ENCODE results near the gene APBA3. TPM values are rescaled to one million over a fixed set of nuclear protein-coding genes. Genes with fewer than 3 reads are reported as not detected.
"Not testable (repeated sequence)": the region's sequence is repeated elsewhere in the genome, so short reads cannot be mapped to it uniquely, and the experiment has no call there.

Gene APBA3
- total and polyA plus RNA-seq, 2 donors, result 10.4 to 21.7 TPM

DNA sequence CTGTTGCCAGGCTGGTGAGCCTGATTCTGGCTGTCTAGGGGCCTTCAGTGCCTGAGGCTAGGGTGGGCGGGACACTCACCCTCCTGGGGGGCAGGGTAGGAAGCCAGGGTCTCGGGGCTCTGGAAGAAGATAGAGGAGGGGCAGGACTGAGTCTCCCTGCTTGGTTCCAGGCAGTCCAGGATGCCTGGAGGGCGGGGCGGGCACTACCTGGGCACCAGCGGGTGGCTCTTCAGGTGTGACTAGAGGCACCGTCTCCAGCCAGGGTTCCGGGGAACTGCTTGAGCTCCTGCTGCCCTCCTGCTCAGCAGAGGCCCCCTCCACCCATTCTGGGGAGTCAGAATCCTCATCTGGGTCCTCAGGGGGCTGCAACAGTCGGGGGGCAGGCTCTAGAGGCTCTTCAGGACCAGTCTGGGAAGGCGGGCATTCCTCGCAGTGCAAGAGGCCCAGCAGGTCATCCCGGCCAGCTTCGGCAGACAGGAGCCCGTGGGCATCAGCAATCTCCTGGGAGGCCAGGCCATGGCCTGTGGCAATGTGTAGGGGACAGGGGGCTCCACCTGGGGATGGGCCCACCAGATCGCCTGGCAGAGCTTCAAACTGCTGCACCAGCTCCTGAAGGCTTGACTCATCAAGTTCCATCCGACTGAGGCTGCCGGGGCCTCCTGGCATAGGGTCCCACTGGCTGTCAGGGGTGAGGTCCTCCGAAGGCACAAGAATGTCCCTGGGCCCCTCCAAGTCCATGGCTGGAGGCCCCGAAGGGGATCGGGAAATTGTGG is 1.8 kb downstream of the APBA3 start:
- 84% methylated on average over 19 of the region's 19 CpGs for WGBS
- Histone ChIP-seq H3K36me3 (ENCODE audit: insufficient read depth) (no peaks in the 10 kb centered on the region), H3K4me1 (ENCODE audit: insufficient read depth) (no peaks in the 10 kb centered on the region), H3K27ac (ENCODE audit: low read depth) (no peak overlapping the region), H3K4me3 (ENCODE audit: low read depth, low read length) (no peak overlapping the region)
- DNase-seq (ENCODE audit: extremely low spot score), result no peak

DNA sequence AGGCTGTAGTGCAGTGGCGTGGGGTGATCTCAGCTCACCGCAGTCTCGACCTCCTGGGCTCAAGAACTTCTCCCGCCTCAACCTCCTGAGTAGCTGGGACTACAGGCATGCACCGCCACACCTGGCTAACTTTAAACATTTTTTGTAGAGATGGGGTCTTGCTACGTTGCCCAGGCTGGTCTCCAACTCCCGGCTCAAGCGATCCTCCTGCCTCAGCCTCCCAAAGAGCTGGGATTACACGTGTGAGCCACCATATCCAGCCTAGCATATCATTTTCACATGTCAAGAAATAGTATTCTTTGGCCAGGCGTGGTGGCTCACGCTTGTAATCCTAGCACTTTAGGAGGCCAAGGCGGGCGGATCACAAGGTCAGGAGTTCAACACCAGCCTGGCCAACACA is 3.2 kb downstream of the APBA3 start:
- H3K4me1 ChIP-seq (ENCODE audit: insufficient read depth); H3K27ac ChIP-seq (ENCODE audit: low read depth); DNase-seq (ENCODE audit: extremely low spot score); H3K4me3 ChIP-seq (ENCODE audit: low read depth, low read length); H3K36me3 ChIP-seq (ENCODE audit: insufficient read depth): not testable (repeated sequence)
- WGBS, result 98% methylated on average over 13 of the region's 13 CpGs

DNA sequence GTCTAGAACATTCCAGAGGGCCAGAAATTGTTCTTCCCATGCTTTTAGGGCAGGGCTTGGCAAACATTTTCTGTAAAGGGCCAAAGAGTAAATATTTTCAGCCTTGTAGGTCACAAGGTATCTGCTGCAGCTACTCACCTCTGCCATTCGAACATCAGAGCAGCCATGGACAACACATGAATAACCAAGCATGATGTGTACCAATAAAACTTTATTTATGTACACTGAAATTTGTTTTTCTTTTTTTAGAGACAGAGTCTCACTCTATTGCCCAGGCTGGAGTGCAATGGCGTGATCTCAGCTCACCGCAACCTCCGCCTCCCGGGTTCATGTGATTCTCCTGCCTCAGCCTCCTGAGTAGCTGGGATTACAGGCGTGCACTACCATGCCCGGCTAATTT is 3.8 kb downstream of the APBA3 start:
- H3K27ac ChIP-seq (ENCODE audit: low read depth); DNase-seq (ENCODE audit: extremely low spot score); H3K36me3 ChIP-seq (ENCODE audit: insufficient read depth); H3K4me1 ChIP-seq (ENCODE audit: insufficient read depth); H3K4me3 ChIP-seq (ENCODE audit: low read depth, low read length): not testable (repeated sequence)
- 95% methylated on average over 7 of the region's 7 CpGs for WGBS

DNA sequence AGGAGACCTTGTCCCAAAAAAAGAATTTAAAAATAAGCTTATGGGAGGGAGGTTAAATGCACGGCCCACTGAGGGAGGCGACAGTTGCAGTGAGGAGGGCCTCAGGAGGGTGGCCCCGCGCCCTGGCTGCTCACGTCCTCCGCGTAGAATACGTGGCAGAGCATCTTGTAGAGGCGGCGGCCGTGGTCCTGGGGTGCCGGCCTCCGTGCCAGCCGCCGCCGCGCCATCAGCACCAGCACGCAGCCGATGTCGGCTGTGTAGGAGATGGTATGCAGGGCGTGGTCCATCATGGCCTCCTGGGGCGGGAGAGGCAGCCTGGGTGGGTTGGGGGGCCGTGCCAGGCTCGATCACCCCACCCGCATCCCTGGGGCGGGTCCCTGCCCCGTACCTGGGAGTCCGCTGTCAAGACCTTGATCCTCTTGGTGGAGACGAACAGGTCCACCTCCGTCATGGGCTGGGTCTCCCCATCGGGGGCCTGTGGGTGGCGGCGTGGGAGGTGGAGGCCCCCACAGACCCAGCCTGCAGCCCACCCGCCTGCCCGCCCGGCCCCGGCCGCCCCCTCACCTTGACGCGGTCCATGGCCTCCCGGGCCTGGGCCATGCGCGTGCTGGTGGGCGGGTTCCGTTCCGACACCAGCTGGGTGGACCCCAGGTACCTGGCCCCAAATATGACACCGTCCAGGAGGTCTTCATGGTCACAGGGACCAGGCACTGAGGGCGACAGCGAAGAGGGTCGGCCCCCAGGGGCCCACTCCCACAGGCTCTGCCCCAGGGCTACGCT is 7.7 kb downstream of the APBA3 start:
- no peak overlapping the region for H3K4me3 ChIP-seq (ENCODE audit: low read depth, low read length)
- no peak for DNase-seq (ENCODE audit: extremely low spot score)
- 96% methylated on average over 51 of the region's 51 CpGs for WGBS
- H3K4me1 ChIP-seq (ENCODE audit: insufficient read depth), result no peaks in the 10 kb centered on the region
- H3K27ac ChIP-seq (ENCODE audit: low read depth), result no peak overlapping the region
- no peaks in the 10 kb centered on the region for H3K36me3 ChIP-seq (ENCODE audit: insufficient read depth)

DNA sequence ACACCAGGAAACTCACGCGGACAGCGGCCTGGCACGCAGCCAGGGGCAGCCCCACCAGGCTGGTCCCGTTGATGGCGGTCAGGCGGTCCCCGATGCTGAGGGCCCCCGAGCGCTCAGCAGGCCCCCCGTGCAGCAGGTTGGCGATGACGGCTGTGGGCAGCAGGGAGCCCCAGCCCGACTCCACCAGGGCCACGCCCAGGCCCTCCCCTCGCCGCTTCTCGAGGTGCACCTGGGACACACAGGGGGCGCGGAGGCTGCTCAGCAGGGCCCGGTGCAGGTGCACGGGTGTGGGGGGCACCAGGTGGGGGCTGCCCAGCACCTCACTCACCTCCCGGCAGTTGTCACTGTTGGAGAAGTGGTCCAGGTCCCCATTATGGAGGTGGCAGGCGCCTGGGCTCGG is 9.0 kb downstream of the APBA3 start:
- no peak for DNase-seq (ENCODE audit: extremely low spot score)
- Histone ChIP-seq H3K36me3 (ENCODE audit: insufficient read depth) (no peaks in the 10 kb centered on the region), H3K4me1 (ENCODE audit: insufficient read depth) (no peaks in the 10 kb centered on the region), H3K4me3 (ENCODE audit: low read depth, low read length) (no peak overlapping the region), H3K27ac (ENCODE audit: low read depth) (no peak overlapping the region)
- 88% methylated on average over 25 of the region's 25 CpGs for WGBS

DNA sequence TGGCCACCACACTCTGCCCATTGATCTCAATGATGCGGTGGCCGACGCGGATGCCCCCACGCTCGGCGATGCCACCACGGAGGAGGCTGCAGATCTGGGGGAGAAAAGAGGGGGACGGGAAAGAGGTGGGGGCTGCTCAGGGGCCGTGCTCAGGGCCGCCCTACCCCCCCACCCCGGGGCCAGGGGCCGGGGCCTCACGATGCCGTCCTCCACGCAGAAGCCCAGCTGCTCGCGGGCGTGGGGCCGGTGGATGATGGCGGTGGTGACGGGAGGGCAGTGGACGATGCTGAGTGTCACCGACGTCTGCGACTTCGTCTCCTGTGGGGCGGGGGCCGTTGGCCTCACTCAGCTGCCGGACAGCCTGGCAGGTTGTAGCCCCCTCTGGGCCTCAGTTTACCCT is 10.3 kb downstream of the APBA3 start:
- no peak for DNase-seq (ENCODE audit: extremely low spot score)
- no peak overlapping the region for H3K27ac ChIP-seq (ENCODE audit: low read depth)
- no peak overlapping the region for H3K4me3 ChIP-seq (ENCODE audit: low read depth, low read length)
- WGBS, result 92% methylated on average over 30 of the region's 30 CpGs
- H3K4me1 ChIP-seq (ENCODE audit: insufficient read depth), result no peaks in the 10 kb centered on the region
- no peaks in the 10 kb centered on the region for H3K36me3 ChIP-seq (ENCODE audit: insufficient read depth)

DNA sequence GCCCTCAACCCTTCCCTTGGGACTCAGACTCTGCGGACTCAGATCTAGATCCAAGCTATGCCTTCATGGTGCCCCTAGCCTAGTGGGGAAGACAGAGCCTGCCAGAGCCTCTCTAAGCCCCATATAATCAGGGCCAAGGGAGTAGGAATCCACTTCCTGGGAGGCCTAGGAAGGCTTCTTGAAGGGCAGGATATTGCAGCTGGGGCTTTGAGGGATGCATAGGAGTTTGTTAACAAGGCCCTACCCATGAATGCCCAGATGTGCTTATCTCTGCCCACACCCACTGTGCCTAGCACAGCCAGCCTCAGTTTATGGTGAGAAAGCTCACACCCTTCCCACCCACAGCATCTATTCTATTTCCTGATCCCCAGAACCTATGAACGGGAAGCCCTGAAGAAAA is 11.3 kb downstream of the APBA3 start:
- Histone ChIP-seq H3K36me3 (ENCODE audit: insufficient read depth) (no peaks in the 10 kb centered on the region), H3K4me3 (ENCODE audit: low read depth, low read length) (no peak overlapping the region), H3K4me1 (ENCODE audit: insufficient read depth) (no peaks in the 10 kb centered on the region), H3K27ac (ENCODE audit: low read depth) (no peak overlapping the region)
- WGBS, result 98% methylated on average over 2 of the region's 2 CpGs
- no peak for DNase-seq (ENCODE audit: extremely low spot score)

DNA sequence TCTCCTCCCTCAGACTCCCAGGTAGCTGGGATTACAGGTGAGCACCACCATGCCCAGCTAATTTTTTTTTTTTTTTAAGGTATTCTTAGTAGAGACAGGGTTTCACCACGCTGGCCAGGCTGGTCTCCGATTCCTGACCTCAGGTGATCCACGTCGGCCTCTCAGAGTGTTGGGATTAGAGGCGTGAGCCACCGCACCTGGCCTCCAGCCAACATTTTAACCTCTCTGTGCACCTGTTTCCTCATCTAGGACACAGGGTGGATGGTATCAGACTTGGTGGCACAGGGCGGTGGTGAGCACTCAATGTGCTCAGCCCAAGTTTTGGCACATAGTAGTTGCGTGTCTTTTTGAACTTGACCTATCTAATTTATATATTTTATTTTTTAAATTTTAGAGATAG is 12.5 kb downstream of the APBA3 start:
- DNase-seq (ENCODE audit: extremely low spot score), result no peak
- Histone ChIP-seq H3K4me3 (ENCODE audit: low read depth, low read length) (no peak overlapping the region), H3K4me1 (ENCODE audit: insufficient read depth) (no peaks in the 10 kb centered on the region), H3K36me3 (ENCODE audit: insufficient read depth) (no peaks in the 10 kb centered on the region), H3K27ac (ENCODE audit: low read depth) (no peak overlapping the region)
- 78% methylated on average over 8 of the region's 8 CpGs for WGBS

DNA sequence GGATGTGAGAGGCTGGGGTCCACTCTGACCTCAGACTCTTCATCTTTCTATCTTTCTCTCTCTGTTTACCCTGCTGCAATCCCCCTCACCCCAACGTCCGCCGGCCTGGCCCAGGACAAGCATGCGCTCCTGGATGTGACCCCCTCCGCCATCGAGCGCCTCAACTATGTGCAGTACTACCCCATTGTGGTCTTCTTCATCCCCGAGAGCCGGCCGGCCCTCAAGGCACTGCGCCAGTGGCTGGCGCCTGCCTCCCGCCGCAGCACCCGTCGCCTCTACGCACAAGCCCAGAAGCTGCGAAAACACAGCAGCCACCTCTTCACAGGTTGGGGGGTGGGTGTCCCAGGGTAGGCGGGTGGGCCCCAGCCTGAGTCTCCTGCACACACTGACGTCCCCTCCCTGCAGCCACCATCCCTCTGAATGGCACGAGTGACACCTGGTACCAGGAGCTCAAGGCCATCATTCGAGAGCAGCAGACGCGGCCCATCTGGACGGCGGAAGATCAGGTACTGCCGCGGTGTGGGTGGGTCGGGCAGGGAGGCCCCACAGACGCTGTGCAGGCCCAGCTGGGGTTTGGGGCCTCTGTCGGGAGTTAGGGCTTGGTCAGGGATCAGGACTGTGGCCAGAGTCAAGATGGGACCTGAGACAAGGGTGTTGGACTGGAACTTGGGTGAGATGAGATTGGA is 15.0 kb downstream of the APBA3 start:
- Histone ChIP-seq H3K4me3 (ENCODE audit: low read depth, low read length) (no peak overlapping the region), H3K36me3 (ENCODE audit: insufficient read depth) (no peaks in the 10 kb centered on the region), H3K4me1 (ENCODE audit: insufficient read depth) (no peaks in the 10 kb centered on the region), H3K27ac (ENCODE audit: low read depth) (no peak overlapping the region)
- DNase-seq (ENCODE audit: extremely low spot score), result no peak
- WGBS, result 67% methylated on average over 31 of the region's 31 CpGs

DNA sequence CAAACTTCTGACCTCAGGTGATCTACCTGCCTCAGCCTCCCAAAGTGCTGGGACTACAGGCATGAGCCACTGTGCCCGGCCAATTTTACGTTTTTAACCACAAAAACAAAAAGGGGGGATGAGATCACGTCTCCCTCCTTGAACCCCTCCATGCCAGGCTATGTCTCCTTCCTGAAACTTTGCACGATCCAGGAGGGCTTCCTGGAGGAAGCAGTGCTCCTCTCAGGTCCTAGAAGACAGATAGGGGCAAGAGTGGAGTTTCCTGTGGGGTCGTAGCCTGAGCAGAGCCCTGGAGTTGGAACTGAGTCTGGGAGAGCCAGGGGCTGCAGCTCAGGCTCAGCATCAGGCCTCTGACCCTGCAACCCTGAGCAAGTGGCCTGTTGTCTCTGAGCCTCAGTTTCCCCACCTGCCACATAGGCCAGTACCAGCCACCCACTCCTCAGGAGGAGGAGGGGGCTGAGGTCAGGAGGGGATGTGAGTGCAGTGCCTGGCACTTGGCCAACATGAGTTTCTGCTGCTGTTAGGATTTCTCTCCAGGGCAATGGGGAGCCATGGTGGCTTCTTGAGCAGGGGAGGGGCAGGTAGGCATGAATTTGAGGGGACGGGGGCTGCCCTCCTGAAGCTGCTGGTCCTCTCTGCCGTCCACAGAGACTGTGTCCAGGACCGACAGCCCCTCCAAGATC is 16.0 kb downstream of the APBA3 start:
- no peak overlapping the region for H3K4me3 ChIP-seq (ENCODE audit: low read depth, low read length)
- 62% methylated on average over 8 of the region's 8 CpGs for WGBS
- H3K36me3 ChIP-seq (ENCODE audit: insufficient read depth), result no peaks in the 10 kb centered on the region
- no peak overlapping the region for H3K27ac ChIP-seq (ENCODE audit: low read depth)
- no peak for DNase-seq (ENCODE audit: extremely low spot score)
- H3K4me1 ChIP-seq (ENCODE audit: insufficient read depth), result no peaks in the 10 kb centered on the region

DNA sequence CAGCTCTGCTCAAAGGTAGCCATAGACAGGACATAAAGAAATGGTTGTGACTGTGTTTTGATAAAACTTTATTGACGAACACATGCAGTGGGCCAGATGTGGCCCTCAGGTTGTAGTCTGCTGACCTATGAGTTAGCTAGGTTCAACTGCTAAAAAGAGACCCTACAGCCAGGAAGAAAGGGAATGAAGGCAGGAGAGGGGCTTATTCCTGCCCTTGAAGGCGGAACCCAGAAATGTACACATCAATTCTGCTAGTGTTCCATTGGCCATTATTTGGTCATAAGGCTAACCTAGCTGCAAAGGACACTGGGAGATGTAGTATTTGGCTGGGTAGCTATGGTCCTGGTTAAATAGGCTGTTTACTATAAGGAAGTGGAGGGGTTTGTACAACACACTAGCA is 18.0 kb downstream of the APBA3 start:
- 96% methylated on average over 2 of the region's 2 CpGs for WGBS
- DNase-seq (ENCODE audit: extremely low spot score), result no peak
- H3K4me1 ChIP-seq (ENCODE audit: insufficient read depth), result no peaks in the 10 kb centered on the region
- no peaks in the 10 kb centered on the region for H3K36me3 ChIP-seq (ENCODE audit: insufficient read depth)
- H3K27ac ChIP-seq (ENCODE audit: low read depth), result no peak overlapping the region
- no peak overlapping the region for H3K4me3 ChIP-seq (ENCODE audit: low read depth, low read length)

DNA sequence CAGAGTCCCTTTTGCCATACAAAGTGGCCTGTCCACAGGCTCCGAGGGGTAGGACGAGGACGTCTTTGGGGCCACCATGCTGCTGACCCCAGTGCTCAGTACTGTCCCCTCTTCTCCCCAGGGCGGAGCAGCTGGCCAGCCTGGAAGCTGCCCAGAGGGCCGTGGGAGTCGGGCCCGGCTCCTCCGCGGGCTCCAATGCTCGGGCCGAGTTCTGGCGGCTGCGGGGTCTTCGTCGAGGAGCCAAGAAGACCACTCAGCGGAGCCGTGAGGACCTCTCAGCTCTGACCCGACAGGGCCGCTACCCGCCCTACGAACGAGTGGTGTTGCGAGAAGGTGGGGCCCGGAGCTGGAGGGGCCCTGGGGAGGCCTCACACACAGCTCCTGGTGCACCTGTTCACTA is 21.1 kb downstream of the APBA3 start:
- no peak overlapping the region for H3K4me3 ChIP-seq (ENCODE audit: low read depth, low read length)
- H3K36me3 ChIP-seq (ENCODE audit: insufficient read depth), result no peaks in the 10 kb centered on the region
- no peaks in the 10 kb centered on the region for H3K4me1 ChIP-seq (ENCODE audit: insufficient read depth)
- DNase-seq (ENCODE audit: extremely low spot score), result no peak
- no peak overlapping the region for H3K27ac ChIP-seq (ENCODE audit: low read depth)
- WGBS, result 94% methylated on average over 24 of the region's 24 CpGs

DNA sequence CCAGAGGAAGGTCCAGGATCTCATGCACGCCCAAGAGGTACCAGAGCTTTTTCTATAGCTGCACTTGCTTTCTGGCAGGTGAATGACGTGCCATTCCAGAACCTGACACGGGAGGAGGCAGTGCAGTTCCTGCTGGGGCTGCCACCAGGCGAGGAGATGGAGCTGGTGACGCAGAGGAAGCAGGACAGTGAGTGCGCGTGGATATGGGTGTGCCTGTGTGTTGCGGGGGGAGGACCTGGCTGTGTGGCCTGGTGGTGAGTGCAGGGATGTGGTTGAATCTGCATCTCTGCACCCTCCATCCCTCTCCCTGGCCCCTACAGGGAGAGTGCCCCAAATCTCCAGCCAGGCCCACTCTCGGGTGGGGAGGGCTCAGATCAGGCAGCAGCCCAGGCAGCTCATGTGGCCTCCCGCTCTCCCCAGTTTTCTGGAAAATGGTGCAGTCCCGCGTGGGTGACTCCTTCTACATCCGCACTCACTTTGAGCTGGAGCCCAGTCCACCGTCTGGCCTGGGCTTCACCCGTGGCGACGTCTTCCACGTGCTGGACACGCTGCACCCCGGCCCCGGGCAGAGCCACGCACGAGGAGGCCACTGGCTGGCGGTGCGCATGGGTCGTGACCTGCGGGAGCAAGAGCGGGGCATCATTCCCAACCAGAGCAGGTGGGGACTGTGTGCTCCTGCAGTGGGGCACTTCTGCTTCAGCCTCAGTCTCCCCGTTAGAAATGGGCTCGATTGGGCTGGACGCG is 22.8 kb downstream of the APBA3 start:
- no peak for DNase-seq (ENCODE audit: extremely low spot score)
- Histone ChIP-seq H3K36me3 (ENCODE audit: insufficient read depth) (no peaks in the 10 kb centered on the region), H3K27ac (ENCODE audit: low read depth) (no peak overlapping the region), H3K4me3 (ENCODE audit: low read depth, low read length) (no peak overlapping the region), H3K4me1 (ENCODE audit: insufficient read depth) (no peaks in the 10 kb centered on the region)
- 87% methylated on average over 32 of the region's 32 CpGs for WGBS

All from urinary bladder (tissue), 4 donors.